WTC11 (cell line): Measurements from ENCODE around the gene ZNF749. TPM values are rescaled to one million over a fixed set of nuclear protein-coding genes. Genes with fewer than 3 reads are reported as not detected.

Experiments used
- AFF4 ChIP-seq: sonication (generic); formaldehyde crosslinking; IDR thresholded peaks from 2 replicates; pipeline ENCODE4 v1.8.1; 2023; ENCODE audit warnings: mild to moderate bottlenecking, missing genetic modification reagents, borderline replicate concordance
- CREM ChIP-seq: sonication (generic); formaldehyde crosslinking; IDR thresholded peaks from 2 replicates; pipeline ENCODE4 v1.8.1; 2022; ENCODE audit warnings: mild to moderate bottlenecking, missing genetic modification reagents, moderate library complexity
- ERG ChIP-seq: fragments of 250-450 bp; sonication (Bioruptor Pico); IDR thresholded peaks from 2 replicates; pipeline ENCODE4 v1.8.0; 2021; ENCODE audit warnings: mild to moderate bottlenecking
- ESRRA ChIP-seq: sonication (generic); formaldehyde crosslinking; IDR thresholded peaks from 2 replicates; pipeline ENCODE4 v1.8.1; 2022; ENCODE audit warnings: mild to moderate bottlenecking, missing genetic modification reagents, borderline replicate concordance
- GABPB1 ChIP-seq: sonication (generic); formaldehyde crosslinking; IDR thresholded peaks from 2 replicates; pipeline ENCODE4 v1.8.1; 2023; ENCODE audit warnings: mild to moderate bottlenecking, missing genetic modification reagents
- GTF2I ChIP-seq: fragments of 250-450 bp; sonication (Bioruptor Pico); conservative IDR thresholded peaks from 2 replicates; pipeline ENCODE4 v1.4.0; 2021; ENCODE audit warnings: mild to moderate bottlenecking
- HMGA2 ChIP-seq: fragments of 250-450 bp; sonication (Bioruptor Pico); IDR thresholded peaks from 2 replicates; pipeline ENCODE4 v1.4.0; 2021; ENCODE audit warnings: mild to moderate bottlenecking, moderate library complexity
- JAZF1 ChIP-seq: fragments of 250-450 bp; sonication (Bioruptor Pico); IDR thresholded peaks from 2 replicates; pipeline ENCODE4 v1.9.0; 2021; ENCODE audit warnings: moderate library complexity, mild to moderate bottlenecking, inconsistent platforms
- NFYB ChIP-seq: sonication (generic); formaldehyde crosslinking; conservative IDR thresholded peaks from 2 replicates; pipeline ENCODE4 v1.8.0; 2022; ENCODE audit warnings: low read depth, missing genetic modification reagents
- NR2C2 ChIP-seq: sonication (generic); formaldehyde crosslinking; IDR thresholded peaks from 2 replicates; pipeline ENCODE4 v1.8.0; 2022; ENCODE audit warnings: mild to moderate bottlenecking, missing genetic modification reagents
- PRRX2 ChIP-seq: fragments of 250-450 bp; sonication (Bioruptor Pico); IDR thresholded peaks from 2 replicates; pipeline ENCODE4 v1.8.0; 2021; ENCODE audit warnings: mild to moderate bottlenecking
- SMAD4 ChIP-seq: sonication (generic); formaldehyde crosslinking; IDR thresholded peaks from 2 replicates; pipeline ENCODE4 v1.8.0; 2022; ENCODE audit warnings: mild to moderate bottlenecking, missing genetic modification reagents
- TEAD1 ChIP-seq: sonication (generic); formaldehyde crosslinking; IDR thresholded peaks from 2 replicates; pipeline ENCODE4 v1.8.0; 2022; ENCODE audit warnings: mild to moderate bottlenecking, missing genetic modification reagents
- TEAD4 ChIP-seq: sonication (generic); formaldehyde crosslinking; IDR thresholded peaks from 2 replicates; pipeline ENCODE4 v1.8.0; 2022; ENCODE audit warnings: mild to moderate bottlenecking, missing genetic modification reagents
- ZBTB21 ChIP-seq: sonication (generic); formaldehyde crosslinking; IDR thresholded peaks from 2 replicates; pipeline ENCODE4 v1.8.1; 2023; ENCODE audit warnings: mild to moderate bottlenecking, missing genetic modification reagents, borderline replicate concordance
- ZMAT4 ChIP-seq: fragments of 250-450 bp; sonication (Bioruptor Pico); IDR thresholded peaks from 2 replicates; pipeline ENCODE4 v1.9.0; 2021; ENCODE audit warnings: mild to moderate bottlenecking
- ZNF263 ChIP-seq: sonication (generic); formaldehyde crosslinking; IDR thresholded peaks from 2 replicates; pipeline ENCODE4 v1.8.1; 2022; ENCODE audit warnings: low read depth, mild to moderate bottlenecking, moderate library complexity, missing genetic modification reagents
- ZNF416 ChIP-seq: fragments of 250-450 bp; sonication (Bioruptor Pico); IDR thresholded peaks from 2 replicates; pipeline ENCODE4 v1.9.0; 2021; ENCODE audit warnings: mild to moderate bottlenecking, inconsistent platforms
- ZNF423 ChIP-seq: fragments of 250-450 bp; sonication (Bioruptor Pico); IDR thresholded peaks from 2 replicates; pipeline ENCODE4 v2.1.2; 2022; ENCODE audit warnings: mild to moderate bottlenecking, moderate library complexity
- total RNA-seq: library from RNA; stranded (reverse); gene quantifications from 3 replicates; pipeline ENCODE4 v1.2.3, GENCODE V29; 2021
- TF ChIP-seq, protein P1 (sequence below): fragments of 250-450 bp; sonication (Bioruptor Pico); IDR thresholded peaks from 2 replicates; pipeline ENCODE4 v1.9.0; 2021; ENCODE audit warnings: mild to moderate bottlenecking, borderline replicate concordance
- TF ChIP-seq, protein P2 (sequence below): sonication (generic); formaldehyde crosslinking; IDR thresholded peaks from 2 replicates; pipeline ENCODE4 v1.8.1; 2023; ENCODE audit warnings: mild to moderate bottlenecking, missing genetic modification reagents, moderate library complexity
- TF ChIP-seq, protein P3 (sequence below): sonication (generic); formaldehyde crosslinking; IDR thresholded peaks from 2 replicates; pipeline ENCODE4 v1.8.1; 2022; ENCODE audit warnings: low read depth, mild to moderate bottlenecking, moderate library complexity, missing genetic modification reagents, borderline replicate concordance
- TF ChIP-seq, protein P4 (sequence below): sonication (generic); formaldehyde crosslinking; IDR thresholded peaks from 2 replicates; pipeline ENCODE4 v1.8.1; 2022; ENCODE audit warnings: missing genetic modification reagents, borderline replicate concordance

ZNF749 gene
- total RNA-seq, 1 experiment from 2014 or later, result 34.6 TPM

DNA sequence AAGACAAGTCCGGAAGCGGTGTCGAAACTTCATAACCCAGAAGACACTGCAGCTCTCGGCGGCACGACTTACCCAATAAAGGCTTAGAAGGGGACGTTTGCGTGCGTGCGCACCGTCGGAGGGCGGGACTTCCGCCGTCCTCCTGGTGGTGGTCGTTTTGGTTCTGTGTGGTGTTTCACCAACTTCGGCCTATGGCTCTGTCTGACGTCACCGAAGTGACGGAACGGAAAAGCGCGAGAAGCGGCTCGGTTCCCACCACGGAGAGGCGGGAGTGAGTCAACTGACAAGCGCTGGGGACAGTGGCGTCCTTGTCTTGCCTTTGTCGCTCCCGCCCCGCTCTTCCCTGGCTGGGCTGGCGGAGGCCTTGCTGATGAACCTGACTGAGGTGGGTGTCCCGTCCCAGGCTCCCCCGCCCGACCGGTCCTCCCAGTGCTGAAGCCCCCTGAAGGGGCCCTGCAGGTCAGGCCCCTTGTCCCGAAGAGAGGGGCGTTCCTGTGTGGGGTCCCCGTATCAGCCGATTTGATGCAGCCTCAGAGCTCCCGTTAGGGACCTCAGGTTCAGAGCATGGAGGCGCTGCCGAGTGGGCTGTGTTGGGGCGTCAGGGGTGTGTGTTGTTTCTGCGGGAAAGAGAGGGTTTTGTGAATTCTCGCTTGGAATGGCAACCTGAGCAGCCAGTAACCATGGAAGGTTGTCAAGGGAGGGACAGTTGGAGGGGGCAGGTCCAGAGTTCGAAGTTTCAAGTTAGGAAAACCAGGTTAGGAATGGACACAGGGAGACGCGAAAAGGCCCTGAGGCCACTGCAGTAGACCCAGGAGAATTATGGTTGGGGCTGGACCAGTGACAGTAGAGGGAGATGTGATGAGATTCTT is 45.2 kb upstream of the ZNF749 start, which contains the start of gene ZNF548 (continued):
- TF ChIP-seq NR2C2 (CRISPR knock-in tag), result no peak
- TF ChIP-seq ZNF423 (CRISPR knock-in tag), result no peak
- TF ChIP-seq ZBTB21 (CRISPR knock-in tag), result peak; percentile 99
- TF ChIP-seq GABPB1 (CRISPR knock-in tag), result peak; percentile 80
- TF ChIP-seq ESRRA (CRISPR knock-in tag), result no peak
- no peak for TF ChIP-seq TEAD4
- TF ChIP-seq ZNF416 (CRISPR knock-in tag), result no peak
- TF ChIP-seq CREM (CRISPR knock-in tag), result peak; percentile 92
- TF ChIP-seq PRRX2 (CRISPR knock-in tag), result no peak
- TF ChIP-seq AFF4, result no peak
- no peak for TF ChIP-seq ZMAT4 (CRISPR knock-in tag)
- peak; percentile 27; the same call in 1 of the 2 replicates for TF ChIP-seq TEAD1
- TF ChIP-seq JAZF1 (CRISPR knock-in tag), result no peak
- TF ChIP-seq, protein P1, sequence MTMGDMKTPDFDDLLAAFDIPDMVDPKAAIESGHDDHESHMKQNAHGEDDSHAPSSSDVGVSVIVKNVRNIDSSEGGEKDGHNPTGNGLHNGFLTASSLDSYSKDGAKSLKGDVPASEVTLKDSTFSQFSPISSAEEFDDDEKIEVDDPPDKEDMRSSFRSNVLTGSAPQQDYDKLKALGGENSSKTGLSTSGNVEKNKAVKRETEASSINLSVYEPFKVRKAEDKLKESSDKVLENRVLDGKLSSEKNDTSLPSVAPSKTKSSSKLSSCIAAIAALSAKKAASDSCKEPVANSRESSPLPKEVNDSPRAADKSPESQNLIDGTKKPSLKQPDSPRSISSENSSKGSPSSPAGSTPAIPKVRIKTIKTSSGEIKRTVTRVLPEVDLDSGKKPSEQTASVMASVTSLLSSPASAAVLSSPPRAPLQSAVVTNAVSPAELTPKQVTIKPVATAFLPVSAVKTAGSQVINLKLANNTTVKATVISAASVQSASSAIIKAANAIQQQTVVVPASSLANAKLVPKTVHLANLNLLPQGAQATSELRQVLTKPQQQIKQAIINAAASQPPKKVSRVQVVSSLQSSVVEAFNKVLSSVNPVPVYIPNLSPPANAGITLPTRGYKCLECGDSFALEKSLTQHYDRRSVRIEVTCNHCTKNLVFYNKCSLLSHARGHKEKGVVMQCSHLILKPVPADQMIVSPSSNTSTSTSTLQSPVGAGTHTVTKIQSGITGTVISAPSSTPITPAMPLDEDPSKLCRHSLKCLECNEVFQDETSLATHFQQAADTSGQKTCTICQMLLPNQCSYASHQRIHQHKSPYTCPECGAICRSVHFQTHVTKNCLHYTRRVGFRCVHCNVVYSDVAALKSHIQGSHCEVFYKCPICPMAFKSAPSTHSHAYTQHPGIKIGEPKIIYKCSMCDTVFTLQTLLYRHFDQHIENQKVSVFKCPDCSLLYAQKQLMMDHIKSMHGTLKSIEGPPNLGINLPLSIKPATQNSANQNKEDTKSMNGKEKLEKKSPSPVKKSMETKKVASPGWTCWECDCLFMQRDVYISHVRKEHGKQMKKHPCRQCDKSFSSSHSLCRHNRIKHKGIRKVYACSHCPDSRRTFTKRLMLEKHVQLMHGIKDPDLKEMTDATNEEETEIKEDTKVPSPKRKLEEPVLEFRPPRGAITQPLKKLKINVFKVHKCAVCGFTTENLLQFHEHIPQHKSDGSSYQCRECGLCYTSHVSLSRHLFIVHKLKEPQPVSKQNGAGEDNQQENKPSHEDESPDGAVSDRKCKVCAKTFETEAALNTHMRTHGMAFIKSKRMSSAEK (CRISPR knock-in tag), result no peak
- TF ChIP-seq GTF2I (CRISPR knock-in tag), result no peak
- no peak for TF ChIP-seq ERG (CRISPR knock-in tag)
- TF ChIP-seq, protein P2, sequence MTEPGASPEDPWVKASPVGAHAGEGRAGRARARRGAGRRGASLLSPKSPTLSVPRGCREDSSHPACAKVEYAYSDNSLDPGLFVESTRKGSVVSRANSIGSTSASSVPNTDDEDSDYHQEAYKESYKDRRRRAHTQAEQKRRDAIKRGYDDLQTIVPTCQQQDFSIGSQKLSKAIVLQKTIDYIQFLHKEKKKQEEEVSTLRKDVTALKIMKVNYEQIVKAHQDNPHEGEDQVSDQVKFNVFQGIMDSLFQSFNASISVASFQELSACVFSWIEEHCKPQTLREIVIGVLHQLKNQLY (CRISPR knock-in tag), result no peak
- no peak for TF ChIP-seq ZNF263 (CRISPR knock-in tag)
- TF ChIP-seq, protein P3, sequence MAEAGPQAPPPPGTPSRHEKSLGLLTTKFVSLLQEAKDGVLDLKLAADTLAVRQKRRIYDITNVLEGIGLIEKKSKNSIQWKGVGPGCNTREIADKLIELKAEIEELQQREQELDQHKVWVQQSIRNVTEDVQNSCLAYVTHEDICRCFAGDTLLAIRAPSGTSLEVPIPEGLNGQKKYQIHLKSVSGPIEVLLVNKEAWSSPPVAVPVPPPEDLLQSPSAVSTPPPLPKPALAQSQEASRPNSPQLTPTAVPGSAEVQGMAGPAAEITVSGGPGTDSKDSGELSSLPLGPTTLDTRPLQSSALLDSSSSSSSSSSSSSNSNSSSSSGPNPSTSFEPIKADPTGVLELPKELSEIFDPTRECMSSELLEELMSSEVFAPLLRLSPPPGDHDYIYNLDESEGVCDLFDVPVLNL (CRISPR knock-in tag), result no peak
- TF ChIP-seq HMGA2 (CRISPR knock-in tag), result no peak
- peak; percentile 75 for TF ChIP-seq NFYB
- TF ChIP-seq, protein P4, sequence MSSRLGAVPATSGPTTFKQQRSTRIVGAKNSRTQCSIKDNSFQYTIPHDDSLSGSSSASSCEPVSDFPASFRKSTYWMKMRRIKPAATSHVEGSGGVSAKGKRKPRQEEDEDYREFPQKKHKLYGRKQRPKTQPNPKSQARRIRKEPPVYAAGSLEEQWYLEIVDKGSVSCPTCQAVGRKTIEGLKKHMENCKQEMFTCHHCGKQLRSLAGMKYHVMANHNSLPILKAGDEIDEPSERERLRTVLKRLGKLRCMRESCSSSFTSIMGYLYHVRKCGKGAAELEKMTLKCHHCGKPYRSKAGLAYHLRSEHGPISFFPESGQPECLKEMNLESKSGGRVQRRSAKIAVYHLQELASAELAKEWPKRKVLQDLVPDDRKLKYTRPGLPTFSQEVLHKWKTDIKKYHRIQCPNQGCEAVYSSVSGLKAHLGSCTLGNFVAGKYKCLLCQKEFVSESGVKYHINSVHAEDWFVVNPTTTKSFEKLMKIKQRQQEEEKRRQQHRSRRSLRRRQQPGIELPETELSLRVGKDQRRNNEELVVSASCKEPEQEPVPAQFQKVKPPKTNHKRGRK (CRISPR knock-in tag), result no peak
- TF ChIP-seq SMAD4 (CRISPR knock-in tag), result no peak
